B cell (primary cell): Measurements from ENCODE around the gene STK17B. TPM values are rescaled to one million over a fixed set of nuclear protein-coding genes. Genes with fewer than 3 reads are reported as not detected.

Experiments
- ATAC-seq: fragments of 200-7000 bp; cut with Tn5 transposase; one replicate; pipeline ENCODE4 v1.10.0; 2021; ENCODE audit warnings: low read depth, mild to moderate bottlenecking, moderate number of reproducible peaks, moderate library complexity
- CTCF ChIA-PET: fragments of 350-600 bp; sonication (Branson Sonifier 250); formaldehyde crosslinking; loops from one replicate; lab custom pipeline; 2021; ENCODE audit warnings: antibody characterized with exemption, inconsistent platforms; lab: Charles Lee
- POLR2A ChIA-PET: fragments of 350-600 bp; sonication (Branson Sonifier 250); formaldehyde crosslinking; loops from one replicate; lab custom pipeline; 2021; ENCODE audit warnings: antibody characterized with exemption; lab: Charles Lee
- DNase-seq: peaks from one replicate; pipeline ENCODE4 v3.0.0; 2013
- H2AFZ ChIP-seq: 2 replicates; pipeline ENCODE4 v1.6.1; 2012; ENCODE audit warnings: mild to moderate bottlenecking, low read depth, low read length; ENCODE audit not compliant: insufficient read depth, poor library complexity, severe bottlenecking
- H3K27ac ChIP-seq, 2 donors: 1 replicate in 1 of 2; 2 replicates in 1 of 2; pipeline ENCODE4 v1.5.1; 2012 to 2013; ENCODE audit warnings: low read length in 2 of 2, mild to moderate bottlenecking in 2 of 2, moderate library complexity in 1 of 2
- H3K27me3 ChIP-seq, 4 experiments: fragments of 200-600 bp in 1 of 4; sonication (generic) in 1 of 4; replicated peaks in 1 of 4; 1 replicate in 2 of 4; 2 replicates in 2 of 4; pipeline versions ENCODE4 v1.6.1 to v1.7.0; 2013 to 2016; ENCODE audit warnings: low read length in 3 of 4, mild to moderate bottlenecking in 2 of 4, mixed read lengths in 1 of 4, moderate library complexity in 1 of 4; ENCODE audit not compliant: insufficient read depth in 4 of 4, control insufficient read depth in 3 of 4; ENCODE audit errors: control extremely low read depth in 1 of 4
- H3K36me3 ChIP-seq, 2 experiments: replicated peaks in 1 of 2; 1 replicate in 1 of 2; 2 replicates in 1 of 2; pipeline versions ENCODE4 v1.6.1 to v1.7.1; 2013; ENCODE audit warnings: low read length in 1 of 2; ENCODE audit not compliant: insufficient read depth in 2 of 2, control insufficient read depth in 1 of 2; ENCODE audit errors: control extremely low read depth in 1 of 2, extremely low read depth in 1 of 2
- H3K4me1 ChIP-seq, 2 donors: fragments of 200-600 bp in 1 of 2; sonication (generic) in 1 of 2; 1 replicate in 1 of 2; 2 replicates in 1 of 2; pipeline versions ENCODE4 v1.5.1 to v1.6.1; 2013 to 2017; ENCODE audit warnings: low read length in 2 of 2; ENCODE audit not compliant: control insufficient read depth in 2 of 2, insufficient read depth in 2 of 2
- H3K4me2 ChIP-seq: replicated peaks from 2 replicates; pipeline ENCODE3; 2012; ENCODE audit warnings: mild to moderate bottlenecking, low read depth, low read length; ENCODE audit not compliant: poor library complexity, severe bottlenecking
- H3K4me3 ChIP-seq, 5 experiments: fragments of 200-600 bp in 1 of 5; sonication (generic) in 1 of 5; 1 replicate in 3 of 5; 2 replicates in 2 of 5; pipeline versions ENCODE4 v1.5.1 to v1.7.0; 2011 to 2016; ENCODE audit warnings: low read length in 4 of 5, mild to moderate bottlenecking in 4 of 5, low read depth in 2 of 5, control low read depth in 1 of 5, moderate library complexity in 1 of 5; ENCODE audit not compliant: insufficient read depth in 1 of 5; ENCODE audit errors: control extremely low read depth in 1 of 5, extremely low read depth in 1 of 5
- H3K79me2 ChIP-seq: fragments of 200-600 bp; sonication (generic); one replicate; pipeline ENCODE4 v1.6.0; 2016; ENCODE audit warnings: low read length; ENCODE audit not compliant: control insufficient read depth, insufficient read depth
- H3K9ac ChIP-seq: fragments of 200-600 bp; sonication (generic); 2 replicates; pipeline ENCODE4 v1.6.1; 2017; ENCODE audit warnings: mild to moderate bottlenecking, low read length, moderate library complexity
- H3K9me3 ChIP-seq, 3 donors: one replicate each; pipeline versions ENCODE4 v1.6.1 to v1.7.1; 2013; ENCODE audit warnings: low read length in 2 of 3; ENCODE audit not compliant: control insufficient read depth in 2 of 3, insufficient read depth in 1 of 3; ENCODE audit errors: control extremely low read depth in 1 of 3
- H4K20me1 ChIP-seq: 2 replicates; pipeline ENCODE4 v1.6.0; 2012; ENCODE audit warnings: mild to moderate bottlenecking, low read length; ENCODE audit not compliant: insufficient read depth, control insufficient read depth, poor library complexity, severe bottlenecking
- H3K27ac Mint-ChIP-seq: one replicate; pipeline ENCODE4 v1.8.0; 2021; ENCODE audit warnings: mixed read lengths
- H3K27me3 Mint-ChIP-seq: one replicate; pipeline ENCODE4 v1.8.0; 2021; ENCODE audit warnings: mixed read lengths
- H3K4me1 Mint-ChIP-seq: one replicate; pipeline ENCODE4 v1.8.0; 2021; ENCODE audit warnings: mixed read lengths
- H3K4me3 Mint-ChIP-seq: one replicate; pipeline ENCODE4 v1.8.0; 2021; ENCODE audit warnings: mixed read lengths
- H3K9me3 Mint-ChIP-seq: one replicate; pipeline ENCODE4 v1.8.0; 2022; ENCODE audit warnings: mixed read lengths; ENCODE audit not compliant: insufficient read depth
- CTCF ChIP-seq: fragments of 200-600 bp; IDR thresholded peaks from one replicate; pipeline ENCODE4 v1.8.0; 2022; ENCODE audit warnings: antibody characterized with exemption, mild to moderate bottlenecking
- EZH2 ChIP-seq: IDR thresholded peaks from 2 replicates; pipeline ENCODE4 v1.6.1; 2012; ENCODE audit warnings: borderline replicate concordance, low read depth, mild to moderate bottlenecking, moderate library complexity, low read length; ENCODE audit not compliant: insufficient read depth, poor library complexity, severe bottlenecking
- WGBS: methylation state at CpG from one replicate; pipeline ENCODE4 v1.1.5; 2013; ENCODE audit warnings: missing lambda C conversion rate; ENCODE audit not compliant: insufficient coverage; 5-methylcytosine and 5-hydroxymethylcytosine counted together
- intact Hi-C: fragments of 100-400 bp; cut with micrococcal nuclease; formaldehyde crosslinking; loops from one replicate; pipeline ENCODE4 v1.10.0; 2022
- polyA plus RNA-seq: library from polyadenylated mRNA; depleted of rRNA; stranded (reverse); fragments of >200 nt; gene quantifications from 2 replicates; pipeline ENCODE4 v1.2.3, GENCODE V29; 2012
- total RNA-seq, 2 donors: library from RNA; stranded (reverse); fragments of 120-200 nt in 1 of 2; gene quantifications; 1 replicate in 1 of 2; 2 replicates in 1 of 2; pipeline versions ENCODE4 v1.2.3 to v1.2.4, GENCODE V29; 2013 to 2022

Gene STK17B
- total and polyA plus RNA-seq, 2 donors (not counting 1 experiment from before 2014, with no cell fraction given): 120 to 249 TPM

GRCh38 chr2:196166876-196167275 is 4.5 kb downstream of the STK17B start:
- Histone ChIP-seq H3K27me3 (no peaks in the 10 kb centered on the region), H3K4me3 (peak overlapping the region; percentile 94 to 100 (median 98)), H3K9ac (peak overlapping the region; percentile 100), H2AFZ (no peak overlapping the region), H3K36me3 (peaks cover 2 to 39% of the 10 kb centered on the region in 2 experiments), H3K4me1 (peaks cover 47 to 54% of the 10 kb centered on the region in 2 donors), H3K79me2 (peaks cover 98% of the 10 kb centered on the region), H3K27ac (peak overlapping the region; percentile 45 to 99), H3K4me2 (peak overlapping the region; percentile 76), H4K20me1 (peaks cover 73% of the 10 kb centered on the region), H3K9me3 (no peaks in the 10 kb centered on the region)
- Mint-ChIP-seq H3K27me3 (no peaks in the 10 kb centered on the region), H3K4me3 (peak overlapping the region; percentile 100), H3K9me3 (no peaks in the 10 kb centered on the region), H3K4me1 (peaks cover 53% of the 10 kb centered on the region), H3K27ac (peak overlapping the region; percentile 80)
- POLR2A ChIA-PET: interaction anchor here (0.5 to 2.0 kb wide), 4 partner anchors 9 to 74 kb away, joined by 3 to 7 read pairs (median 6); no protein-coding TSS in a partner anchor
- no peak for DNase-seq
- WGBS: 0% methylated on average over 1 of the region's 1 CpG
- TF ChIP-seq CTCF (no peak), EZH2 (no peak)
- intact Hi-C loops: no loop called here
- CTCF ChIA-PET: interaction anchor here (0.5 to 11.8 kb wide), 15 partner anchors 9 to 761 kb away, joined by 3 to 109 read pairs (median 4); no protein-coding TSS in a partner anchor
- no peak for ATAC-seq

GRCh38 chr2:196165016-196165415 is 6.4 kb downstream of the STK17B start:
- no peaks in the 10 kb centered on the region for H3K9me3 Mint-ChIP-seq
- H3K27ac Mint-ChIP-seq: peak overlapping the region; percentile 75
- H3K27ac ChIP-seq: peak overlapping the region; percentile 8 to 99
- CTCF ChIA-PET: interaction anchor here (0.7 to 11.8 kb wide), 8 partner anchors 11 to 112 kb away, joined by 3 to 109 read pairs (median 4); no protein-coding TSS in a partner anchor
- H2AFZ ChIP-seq: no peak overlapping the region
- peaks cover 60% of the 10 kb centered on the region for H4K20me1 ChIP-seq
- H3K36me3 ChIP-seq: peaks cover 5 to 45% of the 10 kb centered on the region in 2 experiments
- intact Hi-C loops: no loop called here
- H3K9ac ChIP-seq: peak overlapping the region; percentile 38
- DNase-seq: no peak
- peak overlapping the region; percentile 76 for H3K4me2 ChIP-seq
- peaks cover 62% of the 10 kb centered on the region for H3K4me1 Mint-ChIP-seq
- no CpG with 5 or more reads among the region's 4 CpGs for WGBS
- POLR2A ChIA-PET: no interaction called here
- ATAC-seq: no peak
- peak overlapping the region in 3 of 5 experiments; percentile 20 to 95 (median 94) for H3K4me3 ChIP-seq
- TF ChIP-seq CTCF (no peak), EZH2 (no peak)
- H3K27me3 Mint-ChIP-seq: no peaks in the 10 kb centered on the region
- H3K4me1 ChIP-seq: peaks cover 55 to 70% of the 10 kb centered on the region in 2 donors
- H3K9me3 ChIP-seq: no peaks in the 10 kb centered on the region
- peaks cover 100% of the 10 kb centered on the region for H3K79me2 ChIP-seq
- no peaks in the 10 kb centered on the region for H3K27me3 ChIP-seq
- peak overlapping the region; percentile 69 for H3K4me3 Mint-ChIP-seq
